Measurements from ENCODE around the gene PRG2.

PRG2 gene

GRCh38 chr11:57432714-57433163, 42.3 kb upstream of the PRG2 start:
- TF ChIP-seq CTCF (IDR thresholded peaks at IDR 0.05): no peak
- Histone ChIP-seq H3K4me3 (ENCODE audit: low read depth in 1 of 2, low read length in 1 of 2) (no peak overlapping the region), H3K27me3 (no peaks in the 10 kb centered on the region), H3K9me3 (no peaks in the 10 kb centered on the region), H3K27ac (no peak overlapping the region), H3K36me3 (no peaks in the 10 kb centered on the region), H3K4me1 (ENCODE audit: control insufficient read depth in 1 of 2, insufficient read depth in 1 of 2, low read depth in 1 of 2, low read length in 1 of 2) (peaks cover 13 to 19% of the 10 kb centered on the region in 2 experiments)

- no peak for TF ChIP-seq CTCF (IDR thresholded peaks at IDR 0.05)
- Histone ChIP-seq H3K36me3 (no peaks in the 10 kb centered on the region), H3K27me3 (no peaks in the 10 kb centered on the region), H3K27ac (no peak overlapping the region), H3K9me3 (no peaks in the 10 kb centered on the region), H3K4me1 (ENCODE audit: control insufficient read depth in 1 of 2, insufficient read depth in 1 of 2, low read depth in 1 of 2, low read length in 1 of 2) (peaks cover 14 to 22% of the 10 kb centered on the region in 2 experiments), H3K4me3 (ENCODE audit: low read depth in 1 of 2, low read length in 1 of 2) (no peak overlapping the region)
These were observed 41.7 kb upstream of the PRG2 start for GRCh38 chr11:57432149-57432561.

GRCh38 chr11:57430952-57431351, 40.5 kb upstream of the PRG2 start:
- peaks cover 25 to 34% of the 10 kb centered on the region in 2 experiments for H3K4me1 ChIP-seq (ENCODE audit: control insufficient read depth in 1 of 2, insufficient read depth in 1 of 2, low read depth in 1 of 2, low read length in 1 of 2)
- H3K9me3 ChIP-seq: no peaks in the 10 kb centered on the region
- no peak for TF ChIP-seq CTCF (IDR thresholded peaks at IDR 0.05)
- no peaks in the 10 kb centered on the region for H3K36me3 ChIP-seq
- no peaks in the 10 kb centered on the region for H3K27me3 ChIP-seq
- no peak overlapping the region for H3K4me3 ChIP-seq (ENCODE audit: low read depth in 1 of 2, low read length in 1 of 2)
- H3K27ac ChIP-seq: no peak overlapping the region

GRCh38 chr11:57429946-57430345, 39.5 kb upstream of the PRG2 start:
- no peak overlapping the region for H3K27ac ChIP-seq
- peaks cover 31 to 42% of the 10 kb centered on the region in 2 experiments for H3K4me1 ChIP-seq (ENCODE audit: control insufficient read depth in 1 of 2, insufficient read depth in 1 of 2, low read depth in 1 of 2, low read length in 1 of 2)
- H3K4me3 ChIP-seq (ENCODE audit: low read depth in 1 of 2, low read length in 1 of 2): no peak overlapping the region
- no peaks in the 10 kb centered on the region for H3K27me3 ChIP-seq
- H3K36me3 ChIP-seq: no peaks in the 10 kb centered on the region
- no peaks in the 10 kb centered on the region for H3K9me3 ChIP-seq
- no peak for TF ChIP-seq CTCF (IDR thresholded peaks at IDR 0.05)

GRCh38 chr11:57428643-57429042, 38.2 kb upstream of the PRG2 start:
- TF ChIP-seq CTCF (IDR thresholded peaks at IDR 0.05): no peak
- Histone ChIP-seq H3K9me3 (no peaks in the 10 kb centered on the region), H3K4me3 (ENCODE audit: low read depth in 1 of 2, low read length in 1 of 2) (no peak overlapping the region), H3K36me3 (no peaks in the 10 kb centered on the region), H3K27me3 (no peaks in the 10 kb centered on the region), H3K27ac (no peak overlapping the region), H3K4me1 (ENCODE audit: control insufficient read depth in 1 of 2, insufficient read depth in 1 of 2, low read depth in 1 of 2, low read length in 1 of 2) (peaks cover 34 to 44% of the 10 kb centered on the region in 2 experiments)

GRCh38 chr11:57427727-57428082, 37.3 kb upstream of the PRG2 start:
- no peaks in the 10 kb centered on the region for H3K36me3 ChIP-seq
- no peak overlapping the region for H3K4me3 ChIP-seq (ENCODE audit: low read depth in 1 of 2, low read length in 1 of 2)
- TF ChIP-seq CTCF (IDR thresholded peaks at IDR 0.05): no peak
- H3K27ac ChIP-seq: peak overlapping the region; percentile 82
- H3K27me3 ChIP-seq: no peaks in the 10 kb centered on the region
- H3K9me3 ChIP-seq: no peaks in the 10 kb centered on the region
- peaks cover 34 to 44% of the 10 kb centered on the region in 2 experiments for H3K4me1 ChIP-seq (ENCODE audit: control insufficient read depth in 1 of 2, insufficient read depth in 1 of 2, low read depth in 1 of 2, low read length in 1 of 2)

Measured in neutrophil (primary cell).